COLO668 (cell line): ENCODE measurements around the gene RNF6.
"Not testable (repeated sequence)": the region's sequence is repeated elsewhere in the genome, so short reads cannot be mapped to it uniquely, and the experiment has no call there.

Experiments
- DNase-seq: peaks from one replicate; lab custom pipeline; 2025; ENCODE audit not compliant: unreplicated experiment; lab: John Stamatoyannopoulos, UW

RNF6 gene

GRCh38 chr13:26221721-26222519 is at the start of gene RNF6:
Gene RNF6 (minus strand): TSS chr13:26222314. CDS start chr13:26219649, 2,665 bp downstream.
- DNase-seq: peak; percentile 98

DNA sequence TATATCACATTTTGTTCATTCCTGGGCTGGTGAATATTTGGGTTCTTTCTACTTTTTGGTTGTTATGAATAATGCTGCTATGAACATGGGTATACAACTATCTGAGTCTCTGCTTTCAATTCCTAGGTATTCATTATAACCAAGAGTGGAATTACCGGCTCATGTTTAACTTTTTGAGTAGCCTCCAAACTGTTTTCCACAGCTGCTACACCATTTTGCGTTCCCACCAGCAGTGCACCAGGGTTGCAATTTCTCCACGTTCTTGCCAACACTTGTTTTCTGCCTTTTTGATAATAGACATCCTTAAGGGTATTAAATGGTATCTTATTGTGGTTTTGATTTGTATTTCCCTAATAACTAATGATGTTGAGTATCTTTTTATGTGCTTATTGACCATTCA is 48.6 kb upstream of the RNF6 start:
- no peak for DNase-seq

- DNase-seq: no peak
Observed at GRCh38 chr13:26266311-26266710, 44.2 kb upstream of the RNF6 start.

GRCh38 chr13:26262156-26262555 is 40.0 kb upstream of the RNF6 start:
- DNase-seq: no peak

- DNase-seq: no peak
Observed at GRCh38 chr13:26259634-26260033, 37.5 kb upstream of the RNF6 start.

DNA sequence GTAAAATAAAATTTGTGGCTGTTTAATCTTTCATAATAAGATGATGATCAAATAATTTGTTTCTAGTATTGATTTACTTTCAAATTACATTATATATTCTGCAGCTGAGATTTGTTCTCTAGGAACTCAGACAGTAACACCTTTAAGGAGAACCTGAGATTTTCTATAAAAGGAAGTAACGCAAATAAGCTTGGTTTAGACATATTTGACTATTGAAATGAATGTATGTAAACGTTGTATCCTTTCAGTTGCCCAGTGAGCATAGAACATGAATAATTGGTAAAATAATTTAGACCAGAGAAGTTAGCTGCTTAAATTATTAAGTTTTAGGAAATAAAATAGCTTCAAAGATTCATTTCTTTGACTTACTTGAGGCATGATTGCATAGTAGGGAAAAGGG is 34.9 kb upstream of the RNF6 start:
- no peak for DNase-seq

GRCh38 chr13:26255691-26256277 is 33.7 kb upstream of the RNF6 start:
- DNase-seq: no peak

DNA sequence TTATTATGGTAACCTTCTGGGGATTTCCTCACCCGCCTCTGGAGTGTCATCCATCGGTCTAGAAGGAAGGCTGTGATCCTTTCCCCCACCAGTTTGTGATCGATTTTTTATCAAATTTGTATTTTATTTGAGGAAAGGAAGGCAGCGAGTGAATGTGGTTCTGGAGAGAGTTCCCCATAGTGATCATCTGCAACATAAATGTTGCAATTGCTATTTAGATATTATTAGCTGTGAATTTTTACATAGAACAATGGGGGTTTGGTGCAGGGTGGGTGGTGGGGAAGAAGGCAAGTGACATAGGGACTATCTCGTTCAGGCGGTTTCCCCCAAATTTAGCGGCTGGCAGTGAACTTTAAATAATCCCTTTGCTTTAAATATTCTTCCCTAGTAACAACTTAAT is 33.0 kb upstream of the RNF6 start:
- DNase-seq: no peak

- DNase-seq: peak; percentile 92
Observed at GRCh38 chr13:26254583-26255111, 32.5 kb upstream of the RNF6 start.

GRCh38 chr13:26253787-26254582 is 31.9 kb upstream of the RNF6 start, which contains the start of gene CDK8:
Gene CDK8 (plus strand): TSS chr13:26254129. CDS start chr13:26254642, 513 bp downstream.
- peak; percentile 100 for DNase-seq

DNA sequence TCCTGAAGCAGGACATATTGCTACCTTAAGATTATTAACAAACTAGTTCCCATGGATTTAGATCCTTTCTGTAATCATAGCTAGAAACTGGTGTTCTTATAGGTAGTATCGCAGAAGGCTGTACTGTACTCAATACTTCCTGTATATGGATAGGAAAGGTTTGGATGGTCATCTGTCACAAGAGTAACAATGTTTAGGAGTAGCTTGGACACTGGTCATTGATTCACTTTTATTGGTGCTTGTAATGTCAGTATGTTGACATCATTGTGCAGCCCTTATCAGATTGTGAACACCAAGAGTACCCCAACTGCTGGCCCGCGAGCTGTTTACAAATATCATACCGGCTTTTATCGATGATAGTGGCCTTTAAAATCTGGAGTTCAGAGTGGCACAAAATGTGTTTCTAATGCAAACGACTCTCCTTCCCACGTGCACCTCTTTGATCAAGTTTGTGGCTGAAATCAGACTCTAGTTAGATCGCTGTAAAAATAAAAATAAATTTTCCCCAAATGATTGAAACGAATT is 31.2 kb upstream of the RNF6 start:
- no peak for DNase-seq

DNA sequence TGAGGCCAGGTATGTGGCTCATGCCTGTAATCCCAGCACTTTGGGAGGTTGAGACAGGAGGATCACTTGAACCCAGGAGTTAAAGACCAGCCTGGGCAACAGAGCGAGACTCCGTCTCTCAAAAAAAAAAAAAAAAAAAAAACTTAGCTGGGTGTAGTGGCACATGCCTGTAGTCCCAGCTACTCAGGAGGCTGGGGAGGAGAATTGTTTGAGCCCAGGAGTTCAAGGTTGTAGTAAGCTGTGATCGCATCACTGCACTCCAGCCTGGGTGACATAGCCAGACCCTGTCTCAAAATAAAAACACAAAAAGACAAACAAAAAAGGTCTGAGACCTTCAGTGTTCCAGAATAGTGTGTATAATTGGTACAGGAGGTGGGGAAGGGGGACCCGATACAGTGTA is 29.9 kb upstream of the RNF6 start:
- DNase-seq: not testable (repeated sequence)

DNA sequence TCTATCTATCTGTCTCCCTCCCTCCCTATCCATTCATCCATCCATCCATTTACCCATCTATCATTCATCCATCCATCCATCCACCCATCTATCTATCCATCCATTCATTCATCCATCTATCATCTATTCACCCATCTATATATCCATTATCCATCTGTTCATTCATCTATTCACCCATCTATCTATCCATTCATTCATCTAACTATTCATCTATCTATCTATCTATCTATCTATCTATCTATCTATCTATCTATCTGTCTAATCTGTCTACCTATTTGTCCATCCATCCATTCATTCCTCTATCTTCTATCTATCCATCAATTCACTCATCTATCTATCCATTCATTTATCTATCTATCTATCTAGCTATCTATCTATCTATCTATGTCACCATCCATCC is 27.4 kb upstream of the RNF6 start:
- no peak for DNase-seq

DNA sequence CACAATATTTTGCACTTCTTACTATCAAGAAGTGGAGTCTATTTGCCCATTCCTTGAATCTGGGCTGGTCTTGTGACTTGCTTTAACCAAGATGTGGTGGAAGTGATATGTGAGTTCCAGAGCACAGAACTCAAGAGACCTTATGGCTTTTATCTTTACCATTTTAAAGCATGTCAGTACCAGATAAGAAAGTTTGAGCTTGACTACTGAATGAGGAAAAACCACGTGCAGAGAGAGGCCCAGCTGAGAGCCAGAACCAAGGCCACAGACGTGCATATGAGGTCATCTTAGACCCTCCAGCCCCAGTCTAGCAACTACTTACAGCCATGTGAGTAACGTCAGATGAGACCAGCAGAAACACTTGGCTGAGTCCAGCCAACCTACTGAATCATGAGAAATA is 25.5 kb upstream of the RNF6 start:
- no peak for DNase-seq

DNA sequence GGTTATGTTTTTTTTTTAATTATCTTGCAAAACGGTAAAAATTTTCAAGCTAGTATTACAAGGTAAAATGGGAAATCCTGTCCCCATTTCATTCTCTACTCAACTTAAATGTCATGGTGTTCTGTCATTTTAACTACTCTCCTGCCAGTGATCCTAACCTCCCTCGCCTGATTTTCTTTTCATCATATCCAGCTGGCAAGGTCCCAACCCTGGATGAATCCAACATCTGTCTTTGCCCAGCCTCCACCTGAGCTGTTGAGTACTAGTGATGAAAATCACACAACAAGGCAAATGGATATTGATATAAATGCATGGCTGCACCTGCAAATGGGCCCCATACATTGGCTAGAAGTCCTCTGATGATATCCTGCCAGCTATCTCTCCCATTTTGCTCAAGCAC is 24.9 kb upstream of the RNF6 start:
- peak; percentile 29 for DNase-seq

GRCh38 chr13:26246154-26246553 is 24.0 kb upstream of the RNF6 start:
- DNase-seq: peak; percentile 32

DNA sequence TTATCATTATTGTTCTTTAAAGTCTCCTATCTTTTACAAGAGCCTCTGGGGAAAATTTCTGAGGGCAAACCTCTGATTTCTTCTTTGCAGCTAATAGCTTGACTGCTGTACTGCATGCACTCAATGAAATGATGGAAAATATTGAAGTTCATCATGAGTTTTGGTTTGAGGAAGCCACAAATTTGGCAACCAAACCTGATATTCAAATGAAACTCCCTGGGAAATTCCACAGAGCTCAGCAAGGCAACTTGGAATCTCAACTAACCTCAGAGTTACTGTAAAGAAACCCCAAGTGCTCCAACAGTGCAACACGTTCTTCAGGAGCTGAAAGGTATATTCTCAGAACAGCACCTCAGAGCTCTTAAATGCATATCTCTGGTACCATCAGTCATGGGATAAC is 14.2 kb upstream of the RNF6 start:
- no peak for DNase-seq

DNA sequence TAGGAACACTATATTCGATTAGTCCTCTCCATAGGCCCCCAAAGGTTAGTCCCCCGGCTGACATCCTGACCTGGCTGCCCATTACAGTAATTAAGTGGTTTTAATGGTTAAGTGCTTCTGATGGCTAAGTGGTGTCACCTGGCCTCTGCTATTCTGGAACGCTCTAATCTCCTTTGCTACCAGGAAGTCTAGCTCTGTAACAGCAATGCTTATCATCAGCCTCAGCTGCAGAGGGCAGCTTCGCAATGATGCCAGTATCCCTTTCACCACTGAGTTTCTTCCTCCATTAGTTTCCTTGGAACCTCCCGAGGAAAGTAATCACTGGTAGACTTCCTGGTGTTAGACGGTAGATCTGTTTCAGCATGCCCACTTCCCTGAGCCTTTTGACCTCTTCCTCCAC is 8.6 kb upstream of the RNF6 start:
- no peak for DNase-seq

- DNase-seq: no peak
Observed at GRCh38 chr13:26229080-26229615, 7.0 kb upstream of the RNF6 start.

GRCh38 chr13:26228096-26228495 is 6.0 kb upstream of the RNF6 start:
- no peak for DNase-seq
